Activated gamma-delta T cell treated with anti-CD3 and anti-CD28 coated beads, Interleukin-2, amount 50 U/mL, for 16 hours (primary cell): ENCODE data around the gene CIB1.

Experiments
- DNase-seq: peaks from one replicate; pipeline ENCODE4 v3.0.0-alpha.2; 2020; ENCODE audit warnings: low read depth

Gene CIB1

GRCh38 chr15:90240856-90241255 is 7.1 kb upstream of the CIB1 start:
- no peak for DNase-seq

- no peak for DNase-seq
Measured at GRCh38 chr15:90239371-90239770, 5.6 kb upstream of the CIB1 start.

- no peak for DNase-seq
Measured at GRCh38 chr15:90234096-90234988, 601 bp upstream of the CIB1 start, which contains the start of gene GDPGP1. Gene GDPGP1 (plus strand): TSS chr15:90234209. CDS start chr15:90240909, 6,700 bp downstream.

- DNase-seq = no peak
Measured at GRCh38 chr15:90232941-90233386, 777 bp downstream of the CIB1 start.

- no peak for DNase-seq
Measured at GRCh38 chr15:90232196-90232595, 1.5 kb downstream of the CIB1 start.

GRCh38 chr15:90231028-90232017 is 2.4 kb downstream of the CIB1 start:
- DNase-seq = peak; percentile 63

- DNase-seq = no peak
Measured at GRCh38 chr15:90230610-90231009, 3.1 kb downstream of the CIB1 start.

- no peak for DNase-seq
Measured at GRCh38 chr15:90230071-90230494, 3.7 kb downstream of the CIB1 start.

- DNase-seq = no peak
Measured at GRCh38 chr15:90228960-90229359, 4.8 kb downstream of the CIB1 start.

GRCh38 chr15:90227816-90228772 is 5.6 kb downstream of the CIB1 start:
- DNase-seq = no peak

- no peak for DNase-seq
Measured at GRCh38 chr15:90227336-90227735, 6.4 kb downstream of the CIB1 start.

- no peak for DNase-seq
Measured at GRCh38 chr15:90225504-90226234, 8.1 kb downstream of the CIB1 start.

- DNase-seq = no peak
Measured at GRCh38 chr15:90225047-90225446, 8.7 kb downstream of the CIB1 start.

GRCh38 chr15:90223441-90224165 is 10.1 kb downstream of the CIB1 start:
- no peak for DNase-seq

- no peak for DNase-seq
Measured at GRCh38 chr15:90222547-90222946, 11.2 kb downstream of the CIB1 start.

GRCh38 chr15:90221246-90221900 is 12.4 kb downstream of the CIB1 start:
- no peak for DNase-seq

GRCh38 chr15:90219421-90220141 is 14.2 kb downstream of the CIB1 start:
- peak; percentile 38 for DNase-seq

GRCh38 chr15:90217671-90218394 is 15.9 kb downstream of the CIB1 start:
- no peak for DNase-seq
